Stomach (tissue), 9 donors: ENCODE results near the gene SYT6. TPM values are rescaled to one million over a fixed set of nuclear protein-coding genes. Genes with fewer than 3 reads are reported as not detected.

Source experiments
- DNase-seq, 2 donors: peaks; one replicate each; pipeline versions ENCODE4 v3.0.0 to v3.0.0-alpha.2; 2013 to 2019
- H3K27ac ChIP-seq, 5 donors: fragments of 200-600 bp in 4 of 5; sonication (generic) in 4 of 5; one replicate each; pipeline ENCODE4 v1.5.1; 2013 to 2019; ENCODE audit warnings: mild to moderate bottlenecking in 1 of 5, moderate library complexity in 1 of 5
- H3K27me3 ChIP-seq, 3 donors: fragments of 200-600 bp; sonication (generic); one replicate each; pipeline ENCODE4 v1.5.1; 2017 to 2019; ENCODE audit warnings: mixed run types in 1 of 3
- H3K36me3 ChIP-seq, 4 donors: fragments of 200-600 bp; sonication (generic); 1 replicate in 3 of 4; 2 replicates in 1 of 4; pipeline ENCODE4 v1.5.1; 2016 to 2019
- H3K4me1 ChIP-seq, 4 donors: fragments of 200-600 bp; sonication (generic); one replicate each; pipeline ENCODE4 v1.5.1; 2016 to 2019
- H3K4me3 ChIP-seq, 4 donors: fragments of 200-600 bp; sonication (generic) in 3 of 4; one replicate each; pipeline ENCODE4 v1.5.1; 2016 to 2019; ENCODE audit warnings: mild to moderate bottlenecking in 1 of 4
- H3K9me3 ChIP-seq, 4 donors: fragments of 200-600 bp; sonication (generic); one replicate each; pipeline ENCODE4 v1.5.1; 2016 to 2019
- EP300 ChIP-seq: sonication (generic); formaldehyde crosslinking; IDR thresholded peaks from one replicate; pipeline ENCODE4 v1.6.1; 2017; ENCODE audit warnings: antibody characterized with exemption
- POLR2A ChIP-seq, 4 donors: fragments of 450-650 bp; IDR thresholded peaks; one replicate each; pipeline ENCODE4 v1.6.1; 2016; ENCODE audit warnings: antibody characterized with exemption in 4 of 4, control low read depth in 2 of 4, mild to moderate bottlenecking in 1 of 4, moderate library complexity in 1 of 4
- POLR2AphosphoS5 ChIP-seq, 3 donors: sonication (generic); formaldehyde crosslinking; IDR thresholded peaks; one replicate each; pipeline ENCODE4 v1.6.1; 2016; ENCODE audit warnings: antibody characterized with exemption in 3 of 3
- WGBS, 5 donors: extraction: QIAGEN DNeasy Blood & Tissue Kit in 3 of 5; methylation state at CpG; one replicate each; pipeline versions ENCODE4 v1.1.5 to v1.1.7; 2013 to 2018; 5-methylcytosine and 5-hydroxymethylcytosine counted together
- intact Hi-C: fragments of 100-400 bp; cut with DNase I; formaldehyde crosslinking; loops from one replicate; pipeline ENCODE4 v1.15.1; 2023; ENCODE audit warnings: low total_unique reads
- polyA plus RNA-seq, 3 donors: library from polyadenylated mRNA; stranded (reverse); fragments of 200-250 nt; gene quantifications; one replicate each; pipeline ENCODE4 v1.2.3, GENCODE V29; 2013
- total RNA-seq, 5 donors: library from RNA; depleted of rRNA; stranded (reverse); fragments of >200 nt; gene quantifications; one replicate each; pipeline versions ENCODE4 v1.1.0 to v1.2.3, GENCODE V29; 2014 to 2016
- TF ChIP-seq, protein P1 (sequence below), 7 experiments: fragments of 450-650 bp in 4 of 7; fragments of 200-600 bp in 3 of 7; sonication (generic) in 3 of 7; IDR thresholded peaks; one replicate each; pipeline ENCODE4 v1.5.1; 2016 to 2019; ENCODE audit warnings: antibody characterized with exemption in 7 of 7, control low read depth in 2 of 7, mild to moderate bottlenecking in 1 of 7
- donor health status: healthy with polysubstance abuse.
- donor health status: Bipolar disorder and iron deficiency.
- donor health status: healthy.

SYT6 gene
- total and polyA plus RNA-seq, 8 donors = 0.18 to 86.6 (median 1.7) TPM; not detected in 4

DNA sequence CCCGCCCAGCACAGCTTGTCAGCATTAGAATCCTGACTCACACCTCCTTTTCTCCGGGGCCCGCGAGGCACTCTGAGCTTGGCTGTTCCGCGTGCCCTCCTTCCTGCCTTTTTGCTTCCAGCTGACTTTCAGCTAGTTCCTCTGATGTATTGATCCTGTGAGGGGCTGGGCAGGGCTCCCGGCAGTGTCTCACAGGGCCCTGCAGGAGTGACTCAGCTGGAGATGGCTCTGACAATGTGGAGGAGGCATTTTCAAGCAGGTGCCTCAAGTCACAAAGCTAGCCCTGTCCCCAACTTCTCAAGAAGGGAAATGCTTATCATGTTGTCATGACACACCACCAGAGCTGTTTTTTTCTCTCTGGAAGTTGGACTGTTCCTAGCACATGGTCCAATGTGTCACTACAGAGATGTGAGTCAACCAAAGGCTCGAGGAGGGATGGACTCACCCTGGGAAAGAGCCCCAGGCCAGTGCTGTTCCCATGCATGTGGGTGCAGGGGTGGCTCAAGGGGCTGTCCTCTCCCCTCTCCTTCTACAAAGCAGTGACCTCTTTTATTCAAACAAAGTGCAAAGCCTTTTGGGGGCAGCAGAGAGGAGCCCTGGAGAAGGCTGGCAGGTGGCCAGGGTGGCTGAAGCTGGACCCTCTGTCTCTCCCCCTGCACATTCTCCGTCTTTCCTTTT, 30.6 kb downstream of the SYT6 start:
- H3K4me3 ChIP-seq = no peak overlapping the region
- no peaks in the 10 kb centered on the region for H3K36me3 ChIP-seq
- WGBS, 5 donors = 59 to 74% (median 65%) methylated on average over 9 of the region's 9 CpGs
- intact Hi-C loops = no loop called here
- H3K27me3 ChIP-seq = no peaks in the 10 kb centered on the region
- peak in 1 of 2 donors; percentile 27 for DNase-seq
- H3K9me3 ChIP-seq = no peaks in the 10 kb centered on the region
- no peak overlapping the region for H3K27ac ChIP-seq
- H3K4me1 ChIP-seq = no peaks in the 10 kb centered on the region
- TF ChIP-seq, protein P1, sequence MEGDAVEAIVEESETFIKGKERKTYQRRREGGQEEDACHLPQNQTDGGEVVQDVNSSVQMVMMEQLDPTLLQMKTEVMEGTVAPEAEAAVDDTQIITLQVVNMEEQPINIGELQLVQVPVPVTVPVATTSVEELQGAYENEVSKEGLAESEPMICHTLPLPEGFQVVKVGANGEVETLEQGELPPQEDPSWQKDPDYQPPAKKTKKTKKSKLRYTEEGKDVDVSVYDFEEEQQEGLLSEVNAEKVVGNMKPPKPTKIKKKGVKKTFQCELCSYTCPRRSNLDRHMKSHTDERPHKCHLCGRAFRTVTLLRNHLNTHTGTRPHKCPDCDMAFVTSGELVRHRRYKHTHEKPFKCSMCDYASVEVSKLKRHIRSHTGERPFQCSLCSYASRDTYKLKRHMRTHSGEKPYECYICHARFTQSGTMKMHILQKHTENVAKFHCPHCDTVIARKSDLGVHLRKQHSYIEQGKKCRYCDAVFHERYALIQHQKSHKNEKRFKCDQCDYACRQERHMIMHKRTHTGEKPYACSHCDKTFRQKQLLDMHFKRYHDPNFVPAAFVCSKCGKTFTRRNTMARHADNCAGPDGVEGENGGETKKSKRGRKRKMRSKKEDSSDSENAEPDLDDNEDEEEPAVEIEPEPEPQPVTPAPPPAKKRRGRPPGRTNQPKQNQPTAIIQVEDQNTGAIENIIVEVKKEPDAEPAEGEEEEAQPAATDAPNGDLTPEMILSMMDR (IDR thresholded peaks at IDR 0.05) = no peak
- TF ChIP-seq EP300 (no peak), POLR2AphosphoS5 (IDR thresholded peaks at IDR 0.05) (no peak), POLR2A (IDR thresholded peaks at IDR 0.05) (no peak)

GRCh38 chr1:114118351-114118990, 35.2 kb downstream of the SYT6 start:
- DNase-seq = no peak
- WGBS, 5 donors = 55 to 74% (median 62%) methylated on average over 17 of the region's 17 CpGs
- H3K9me3 ChIP-seq = no peaks in the 10 kb centered on the region
- no peak overlapping the region for H3K27ac ChIP-seq
- intact Hi-C loops = no loop called here
- no peaks in the 10 kb centered on the region for H3K27me3 ChIP-seq
- peaks cover 0 to 4% (median 0%) of the 10 kb centered on the region in 4 donors for H3K4me1 ChIP-seq
- no peaks in the 10 kb centered on the region for H3K36me3 ChIP-seq
- no peak overlapping the region for H3K4me3 ChIP-seq
- TF ChIP-seq POLR2A (IDR thresholded peaks at IDR 0.05) (no peak), POLR2AphosphoS5 (IDR thresholded peaks at IDR 0.05) (no peak), EP300 (no peak)
- TF ChIP-seq, protein P1 (IDR thresholded peaks at IDR 0.05) = no peak

- H3K4me1 ChIP-seq = peaks cover 0 to 4% (median 0%) of the 10 kb centered on the region in 4 donors
- no peaks in the 10 kb centered on the region for H3K27me3 ChIP-seq
- WGBS, 5 donors = 88 to 96% (median 92%) methylated on average over 7 to 8 of the region's 8 CpGs
- no peaks in the 10 kb centered on the region for H3K9me3 ChIP-seq
- H3K27ac ChIP-seq = no peak overlapping the region
- no peaks in the 10 kb centered on the region for H3K36me3 ChIP-seq
- DNase-seq = no peak
- intact Hi-C loops = no loop called here
- H3K4me3 ChIP-seq = no peak overlapping the region
- TF ChIP-seq, protein P1 (IDR thresholded peaks at IDR 0.05) = no peak
- no peak for TF ChIP-seq EP300
- no peak for TF ChIP-seq POLR2AphosphoS5 (IDR thresholded peaks at IDR 0.05)
- TF ChIP-seq POLR2A (IDR thresholded peaks at IDR 0.05) = no peak
Measured at GRCh38 chr1:114117654-114118053, 36.0 kb downstream of the SYT6 start.

DNA sequence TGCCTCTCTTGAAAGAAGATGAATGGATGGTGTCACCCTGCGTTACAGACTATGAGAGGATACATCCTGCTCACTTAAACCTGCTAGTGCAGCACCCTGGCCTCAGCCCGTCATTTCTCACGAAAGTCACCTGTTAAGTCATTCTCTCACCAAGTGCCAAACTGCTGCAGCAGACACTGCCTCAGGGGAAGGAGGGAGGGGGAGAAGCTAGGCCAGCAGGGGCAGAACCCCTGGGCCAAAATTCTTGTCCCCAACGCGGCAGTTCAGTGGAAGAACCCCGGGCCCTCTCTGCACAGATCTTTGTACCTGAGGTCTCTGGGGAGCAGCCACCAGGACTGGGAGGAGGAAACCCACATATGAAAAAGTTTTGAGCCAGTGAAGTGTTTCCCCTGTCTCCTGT, 37.6 kb downstream of the SYT6 start:
- H3K27ac ChIP-seq = no peak overlapping the region
- H3K27me3 ChIP-seq = no peaks in the 10 kb centered on the region
- intact Hi-C loops = no loop called here
- no peaks in the 10 kb centered on the region for H3K36me3 ChIP-seq
- H3K4me1 ChIP-seq = peaks cover 0 to 4% (median 0%) of the 10 kb centered on the region in 4 donors
- TF ChIP-seq, protein P1 (IDR thresholded peaks at IDR 0.05) = no peak
- TF ChIP-seq EP300 = no peak
- no peak for TF ChIP-seq POLR2AphosphoS5 (IDR thresholded peaks at IDR 0.05)
- TF ChIP-seq POLR2A (IDR thresholded peaks at IDR 0.05) = no peak
- H3K9me3 ChIP-seq = no peaks in the 10 kb centered on the region
- no peak for DNase-seq
- 71 to 76% (median 75%) methylated on average over 6 of the region's 6 CpGs for WGBS, 5 donors
- H3K4me3 ChIP-seq = no peak overlapping the region
